GM18517 (cell line): ENCODE results near the gene PRPH2.
"Not testable (repeated sequence)": the region's sequence is repeated elsewhere in the genome, so short reads cannot be mapped to it uniquely, and the experiment has no call there.

Experiments used
- ATAC-seq: cut with Tn5 transposase; IDR thresholded peaks from one replicate; pipeline ENCODE4 v1.9.1; 2021; ENCODE audit warnings: mild to moderate bottlenecking, moderate library complexity; ENCODE audit not compliant: unreplicated experiment

The PRPH2 gene

DNA sequence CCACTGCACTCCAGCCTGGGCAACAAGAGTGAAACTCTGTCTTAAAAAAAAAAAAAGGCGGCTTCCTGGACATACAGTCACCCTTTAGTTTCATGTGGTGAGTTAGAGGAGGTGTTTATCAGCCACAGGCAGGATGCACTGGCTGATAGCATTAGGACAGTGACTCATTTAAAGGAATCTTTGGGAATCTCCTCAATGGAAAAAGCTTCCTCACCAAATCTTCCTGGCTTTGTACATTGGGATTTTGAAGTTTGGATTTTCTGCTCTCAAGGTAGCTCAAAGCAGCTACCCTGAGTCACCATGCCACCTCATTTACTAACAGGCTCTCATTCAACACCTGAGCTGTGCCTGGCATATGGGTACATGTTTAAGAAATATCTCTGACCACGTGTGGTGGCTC lies 20.2 kb downstream of the PRPH2 start:
- ATAC-seq, result no peak

DNA sequence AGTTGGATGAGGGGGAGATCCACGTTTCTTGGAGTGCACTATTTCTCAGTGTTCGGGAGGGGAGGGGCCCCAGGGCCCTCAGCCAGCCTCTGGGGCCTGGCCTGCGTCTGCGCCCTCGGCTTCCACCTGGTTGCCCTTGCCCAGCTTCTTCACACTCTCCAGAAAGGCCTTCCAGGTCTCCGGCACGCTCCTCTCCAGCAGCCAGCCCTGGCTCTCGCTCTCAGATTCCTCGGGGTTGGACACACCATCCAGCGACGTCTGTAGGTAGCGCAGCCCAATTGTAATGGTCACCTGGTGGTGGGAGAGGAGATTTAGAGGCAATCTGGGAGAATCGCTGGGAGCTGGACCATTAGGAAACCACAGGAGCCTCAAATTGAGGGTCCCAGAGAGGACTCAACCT lies 24.2 kb downstream of the PRPH2 start:
- no peak for ATAC-seq

DNA sequence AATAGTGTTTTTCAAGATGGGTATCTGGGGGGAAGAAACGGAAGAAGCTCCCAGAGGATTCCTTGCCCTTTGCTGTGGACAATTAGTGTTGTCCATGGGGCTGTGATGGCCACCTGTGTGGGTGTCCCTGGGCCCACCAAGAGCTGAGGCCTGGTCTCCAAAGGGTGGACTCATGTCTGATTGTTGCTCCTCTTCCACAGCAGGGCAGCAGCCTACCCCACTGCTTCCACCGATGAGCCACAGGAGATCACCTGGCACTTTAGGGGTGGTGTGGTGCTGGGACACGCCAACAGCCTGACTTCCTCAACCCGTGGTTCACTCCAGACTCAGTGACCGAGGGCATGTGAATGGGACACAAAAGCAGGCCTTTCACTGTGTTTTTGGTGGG lies 25.1 kb downstream of the PRPH2 start:
- ATAC-seq, result no peak

DNA sequence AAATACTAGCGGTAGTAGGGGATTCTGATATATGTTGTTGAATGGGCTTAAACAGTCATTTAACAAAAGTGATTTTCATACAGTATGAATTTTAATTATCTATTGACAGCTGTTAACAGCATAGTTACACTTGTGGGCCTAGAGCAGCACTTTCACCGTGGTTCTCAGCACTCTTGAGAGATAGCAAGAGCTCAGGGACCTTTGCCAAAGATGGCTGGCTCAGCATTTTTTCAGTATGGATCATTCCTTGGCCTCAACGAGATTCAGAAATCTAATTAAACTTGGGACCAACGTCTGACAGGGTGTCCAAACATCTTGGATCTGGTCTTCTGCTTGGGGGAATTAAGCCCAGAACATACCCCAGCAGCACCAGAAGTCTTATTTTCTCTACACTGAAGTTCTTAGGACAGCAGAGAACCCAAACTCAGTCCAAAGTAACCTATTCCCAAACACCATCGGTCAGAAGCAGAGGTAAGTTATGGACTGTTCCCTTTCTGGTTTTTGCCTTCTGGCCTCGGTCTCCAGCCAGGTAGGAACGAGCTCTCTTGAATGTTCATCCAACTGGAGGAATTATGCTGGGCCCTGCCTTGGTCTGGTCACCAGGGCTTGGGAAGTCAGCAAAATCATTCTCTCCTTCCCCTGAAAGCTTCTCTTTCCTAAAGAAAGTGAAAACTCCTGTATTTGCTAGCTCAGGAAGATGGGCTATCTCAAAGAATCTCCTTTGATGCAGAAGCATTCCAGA lies 25.7 kb downstream of the PRPH2 start:
- no peak for ATAC-seq

DNA sequence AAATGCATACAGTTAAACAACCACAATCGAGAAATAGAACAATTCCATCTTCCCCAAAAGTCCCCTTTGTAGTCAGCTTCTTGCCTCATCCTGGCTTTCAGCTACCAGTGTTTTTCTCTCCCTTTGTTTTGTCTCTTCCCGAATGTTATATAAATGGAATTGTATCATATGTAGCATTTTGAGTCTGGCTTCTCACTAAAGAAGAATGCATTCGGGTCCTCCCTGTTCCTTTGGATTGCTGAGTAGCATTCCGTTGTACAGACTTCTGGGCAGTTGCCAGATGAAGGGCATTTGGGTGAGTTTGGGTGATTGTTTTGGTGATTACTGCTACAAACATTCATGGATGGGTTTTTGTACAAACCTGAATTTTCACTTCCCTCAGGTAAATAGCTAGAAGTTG lies 27.8 kb downstream of the PRPH2 start:
- ATAC-seq, result no peak

DNA sequence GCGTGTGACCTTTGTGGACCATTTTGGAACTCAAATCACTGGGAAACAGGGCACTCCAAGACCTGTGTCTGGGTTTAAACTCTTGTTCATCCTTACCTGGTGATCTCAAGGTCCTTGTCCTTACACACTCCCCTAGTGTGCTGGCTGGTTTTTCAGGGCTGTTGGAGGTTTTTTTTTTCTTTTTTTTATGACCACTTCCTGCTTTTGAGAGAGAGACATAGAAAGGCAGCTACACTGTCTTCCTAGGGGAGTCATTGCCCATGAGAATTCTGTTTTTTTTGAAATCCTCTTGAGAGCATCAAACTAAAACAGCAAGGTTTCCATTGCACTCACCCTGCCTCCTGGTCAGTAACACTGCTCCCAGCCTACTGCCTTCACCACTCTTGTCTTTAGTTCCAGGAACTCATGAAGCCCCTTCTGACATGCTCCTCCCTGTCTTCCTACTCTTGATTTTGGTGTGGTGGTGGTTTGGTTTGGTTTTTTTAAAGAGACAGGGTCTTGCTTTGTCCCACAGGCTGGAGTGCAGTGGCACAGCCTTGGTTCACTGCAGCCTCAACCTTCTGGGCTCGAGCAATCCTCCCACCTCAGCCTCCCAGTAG lies 28.6 kb downstream of the PRPH2 start:
- ATAC-seq, result no peak

DNA sequence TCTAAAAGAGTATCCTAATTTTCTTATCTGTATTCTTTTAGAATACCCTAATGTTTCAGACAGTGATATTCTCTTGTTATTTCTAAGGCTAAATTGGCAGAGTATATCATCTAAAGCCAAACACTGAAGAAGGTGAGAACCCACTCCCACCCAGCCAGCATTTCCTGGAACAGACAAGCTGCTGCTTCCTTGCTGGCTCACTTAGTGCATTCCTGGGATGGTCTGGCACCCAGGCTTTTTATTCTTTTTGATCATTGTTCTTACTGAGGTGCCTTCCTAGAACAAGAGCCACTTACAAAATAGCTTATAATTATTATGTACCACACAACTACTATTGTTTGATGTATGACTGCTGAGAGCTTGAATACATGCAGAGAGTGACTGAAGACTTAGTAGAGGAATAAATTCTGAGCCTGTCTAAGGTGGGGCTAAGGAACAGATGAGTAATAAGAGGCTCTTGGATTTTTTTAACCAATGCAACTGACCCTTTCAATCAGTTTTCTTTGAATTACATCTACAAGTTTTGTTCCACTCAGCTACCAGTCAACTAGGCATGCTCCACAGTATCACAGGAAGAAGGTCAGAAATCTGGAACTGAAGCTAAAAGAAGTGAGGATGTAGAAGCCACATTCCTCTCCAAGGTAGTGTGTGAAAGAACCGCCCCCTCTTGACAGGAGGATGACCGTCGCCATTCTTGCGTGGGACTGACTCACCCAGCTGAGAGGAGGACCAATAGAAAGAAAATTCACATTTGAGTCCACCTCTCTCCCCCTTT lies 30.1 kb downstream of the PRPH2 start:
- ATAC-seq, result no peak

DNA sequence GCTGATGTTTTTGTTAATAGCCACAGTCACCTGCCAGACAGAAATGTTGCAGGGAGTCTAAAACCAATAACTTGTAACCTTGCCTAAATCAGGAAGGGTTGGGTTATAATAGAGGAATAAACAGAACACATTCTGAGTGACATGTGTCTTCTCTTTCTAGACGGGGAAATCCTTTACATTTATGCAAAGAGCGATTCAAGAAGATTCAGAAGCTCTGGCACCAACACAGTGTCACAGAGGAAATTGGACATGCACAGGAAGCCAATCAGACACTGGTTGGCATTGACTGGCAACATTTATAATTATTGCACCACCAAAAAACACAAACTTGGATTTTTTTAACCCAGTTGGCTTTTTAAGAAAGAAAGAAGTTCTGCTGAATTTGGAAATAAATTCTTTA lies 31.5 kb downstream of the PRPH2 start:
- no peak for ATAC-seq

DNA sequence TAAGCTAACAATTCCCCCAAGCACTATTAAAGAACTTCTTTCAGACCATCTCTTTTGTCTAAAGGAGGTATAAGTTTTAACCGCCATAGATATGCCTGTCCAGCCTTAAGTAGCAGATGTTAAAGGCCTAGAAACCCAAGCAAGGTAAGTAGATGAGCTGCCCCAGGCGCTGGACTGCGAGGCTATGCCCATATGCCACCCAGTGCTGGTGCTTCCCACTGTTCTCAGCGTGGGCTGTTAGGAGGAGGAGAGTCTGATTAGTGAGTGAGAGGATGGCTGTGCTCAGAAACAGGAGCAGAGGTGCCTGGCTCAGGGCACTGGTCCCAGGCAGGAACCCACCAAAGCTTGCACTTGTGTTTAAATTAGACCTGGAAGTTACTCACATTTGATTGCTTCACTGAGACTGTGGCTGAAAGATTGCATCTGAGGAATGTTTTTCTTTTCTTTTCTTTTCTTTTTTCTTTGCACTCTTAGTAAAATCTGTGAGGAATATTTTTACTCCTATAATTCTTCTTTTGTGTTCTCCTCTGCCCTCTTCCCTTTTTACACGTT lies 32.2 kb downstream of the PRPH2 start:
- ATAC-seq, result no peak

DNA sequence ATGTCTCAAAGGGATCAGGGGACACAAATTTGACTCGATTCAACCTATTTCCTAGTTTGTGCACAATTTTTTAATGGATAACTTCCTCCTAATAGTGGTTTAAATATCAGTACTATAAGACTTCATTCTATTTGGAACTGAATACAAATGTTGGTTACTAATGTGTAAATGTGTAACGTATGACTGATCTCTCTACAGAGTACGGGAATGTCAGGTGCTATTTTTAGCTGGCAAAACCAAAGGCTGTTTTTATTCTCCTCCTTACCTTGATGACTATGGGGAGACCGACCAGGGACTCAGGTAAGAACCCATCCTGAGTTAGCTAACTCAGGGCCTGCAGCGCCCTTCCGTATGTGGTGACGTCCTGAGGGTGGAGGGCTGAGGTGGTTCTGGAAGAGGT lies 33.0 kb downstream of the PRPH2 start:
- ATAC-seq, result no peak

DNA sequence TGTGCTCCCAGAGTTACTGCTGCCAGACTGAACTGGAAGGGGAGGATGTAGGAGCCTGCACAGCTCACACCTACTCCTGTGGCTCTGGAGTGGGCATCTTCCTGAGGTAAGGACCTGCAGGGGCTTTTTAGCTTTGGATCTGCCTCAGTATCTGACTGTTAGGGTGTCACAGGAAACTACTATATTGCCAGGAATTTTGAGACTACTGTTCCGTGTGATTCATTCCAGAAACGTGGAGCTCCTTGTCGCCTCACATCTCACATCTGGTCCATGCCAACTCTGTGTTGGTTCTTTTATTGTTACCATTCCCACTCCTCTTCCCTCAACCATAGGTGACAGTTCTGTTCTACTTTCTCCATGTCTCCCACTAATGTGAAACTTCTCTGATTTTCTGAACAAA lies 34.1 kb downstream of the PRPH2 start:
- no peak for ATAC-seq

DNA sequence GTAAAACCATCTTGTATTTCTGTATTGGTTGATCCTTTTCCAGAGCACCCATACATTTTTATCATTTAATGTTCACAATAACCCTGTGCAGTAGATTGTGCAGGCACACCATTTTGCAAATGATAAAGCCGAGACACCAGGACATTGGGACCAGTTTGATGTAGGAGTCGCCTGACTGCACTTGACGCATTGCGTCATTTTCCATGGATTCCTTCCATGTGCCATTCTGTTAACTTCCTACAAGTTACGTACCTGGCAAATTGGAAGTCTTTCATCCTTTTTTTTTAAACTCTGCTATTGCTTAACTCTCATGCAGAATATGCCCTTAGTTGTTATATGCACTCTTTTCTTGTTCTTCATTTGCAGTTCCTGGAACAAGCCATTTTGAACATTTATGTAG lies 43.0 kb downstream of the PRPH2 start:
- ATAC-seq, result no peak

DNA sequence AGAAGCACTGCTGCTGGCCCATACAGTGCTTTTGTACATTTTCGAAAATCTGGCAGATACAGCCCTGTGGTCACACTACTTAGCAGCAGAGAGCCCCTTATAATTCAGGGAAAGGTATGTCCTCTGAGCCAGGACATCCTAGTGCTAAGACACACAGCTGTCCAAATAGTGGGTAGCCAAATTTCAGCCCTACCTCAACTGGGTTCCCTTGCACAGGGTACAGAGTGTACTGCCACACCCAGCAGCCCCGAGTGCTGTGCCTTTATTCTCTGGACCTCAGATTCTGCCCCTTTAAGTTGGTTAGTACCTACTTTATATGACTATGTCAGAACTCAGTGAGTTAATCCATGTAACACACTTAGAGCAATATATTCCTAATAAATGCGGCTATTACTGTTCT lies 47.6 kb downstream of the PRPH2 start:
- no peak for ATAC-seq

DNA sequence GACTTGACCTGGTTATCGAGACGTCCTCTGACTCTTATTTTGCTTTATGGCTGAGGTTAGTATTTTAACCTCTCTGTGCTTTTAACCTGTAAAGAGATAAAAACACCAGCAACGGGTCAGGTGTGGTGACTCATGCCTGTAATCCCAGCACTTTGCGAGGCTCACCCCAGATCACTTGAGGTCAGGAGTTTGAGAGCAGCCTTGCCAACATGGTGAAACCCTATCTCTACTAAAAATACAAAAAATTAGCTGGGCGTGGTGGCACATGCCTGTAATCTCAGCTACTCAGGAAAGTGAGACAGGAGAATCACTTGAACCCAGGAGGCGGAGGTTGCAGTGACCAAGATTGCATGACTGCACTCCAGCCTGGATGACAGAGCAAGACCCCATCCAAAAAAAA lies 48.0 kb downstream of the PRPH2 start:
- ATAC-seq, result not testable (repeated sequence)

DNA sequence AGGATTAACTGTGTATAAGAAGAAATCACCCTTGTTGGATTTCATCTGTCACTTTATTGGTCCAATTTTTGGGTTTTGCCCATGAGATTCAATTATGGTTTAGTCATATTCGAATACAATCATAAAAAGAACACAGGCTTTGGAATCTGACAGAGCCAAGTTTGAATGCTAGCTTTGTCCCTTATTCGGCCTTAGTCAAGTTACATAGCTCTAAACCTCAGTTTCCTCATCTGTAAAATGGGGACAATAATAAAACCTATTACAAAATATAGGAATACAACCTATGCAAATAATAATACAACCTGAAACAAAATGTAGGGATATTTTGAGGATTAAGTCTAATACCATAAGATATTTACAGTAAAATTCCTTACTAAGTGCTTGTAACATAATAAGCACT lies 57.7 kb downstream of the PRPH2 start:
- no peak for ATAC-seq

DNA sequence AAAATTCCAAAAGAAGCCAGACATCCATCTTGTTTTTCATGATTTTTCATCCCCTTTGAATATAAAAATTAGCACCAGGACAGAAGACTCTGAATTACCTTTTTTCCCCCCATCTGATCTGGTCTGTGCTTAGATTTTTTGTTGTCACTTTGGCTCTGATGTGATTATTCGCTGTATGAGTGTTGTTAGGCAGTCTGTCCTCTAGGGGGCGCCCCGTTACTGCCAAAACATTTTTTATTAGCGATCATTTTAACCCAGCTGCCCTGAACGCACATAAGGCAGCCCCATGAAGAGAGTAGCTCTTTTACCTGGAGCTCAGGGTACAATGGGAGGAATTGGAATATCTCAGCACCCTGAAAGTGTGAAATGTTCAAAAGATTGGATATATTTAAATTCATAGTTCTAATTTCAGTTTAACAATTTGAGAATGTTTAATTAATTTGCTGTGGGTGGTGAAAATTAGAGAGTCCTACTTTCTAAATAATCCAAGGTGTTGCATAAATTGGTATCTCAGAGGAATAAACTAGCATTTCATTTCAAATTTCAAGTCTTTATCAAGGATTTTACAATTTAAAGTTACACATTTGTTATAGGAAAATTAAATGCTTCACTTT lies 60.8 kb downstream of the PRPH2 start:
- no peak for ATAC-seq

DNA sequence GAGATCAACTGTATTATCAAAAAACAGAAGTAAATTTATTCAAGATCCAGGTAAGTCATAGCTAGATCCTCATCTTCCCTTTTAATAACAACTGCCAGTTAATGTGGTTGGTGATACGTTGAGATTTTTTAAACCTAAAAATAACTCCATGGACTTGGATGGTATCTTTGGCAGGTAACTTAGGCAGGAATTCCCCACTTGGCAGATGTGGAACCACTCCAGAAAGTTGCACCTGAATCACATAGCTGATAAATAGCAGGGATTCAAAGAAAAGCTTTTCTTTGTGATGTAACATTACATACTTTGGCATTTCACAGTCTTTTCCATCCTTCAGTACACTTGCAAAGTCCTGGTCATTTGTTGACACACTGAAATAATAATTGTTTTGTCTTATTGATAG lies 62.6 kb downstream of the PRPH2 start:
- ATAC-seq, result no peak

DNA sequence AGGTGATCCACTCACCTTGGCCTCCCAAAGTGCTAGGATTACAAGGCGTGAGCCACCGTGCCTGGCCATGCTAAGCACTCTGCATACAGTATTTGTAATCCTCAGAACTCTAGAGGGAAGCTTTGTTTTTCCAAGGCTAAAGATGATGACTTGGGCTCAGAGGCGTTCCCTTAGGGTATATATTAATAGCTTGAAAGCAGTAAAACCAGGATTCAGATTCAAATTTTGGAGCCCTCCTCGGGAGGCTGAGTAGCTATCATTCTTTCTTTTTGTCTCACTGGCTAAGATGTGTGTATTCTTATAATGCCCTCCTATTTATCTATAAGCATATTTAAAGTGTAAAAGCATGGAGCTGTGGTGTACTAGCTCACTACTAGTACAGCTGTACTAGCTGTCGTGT lies 68.5 kb downstream of the PRPH2 start:
- ATAC-seq, result no peak

DNA sequence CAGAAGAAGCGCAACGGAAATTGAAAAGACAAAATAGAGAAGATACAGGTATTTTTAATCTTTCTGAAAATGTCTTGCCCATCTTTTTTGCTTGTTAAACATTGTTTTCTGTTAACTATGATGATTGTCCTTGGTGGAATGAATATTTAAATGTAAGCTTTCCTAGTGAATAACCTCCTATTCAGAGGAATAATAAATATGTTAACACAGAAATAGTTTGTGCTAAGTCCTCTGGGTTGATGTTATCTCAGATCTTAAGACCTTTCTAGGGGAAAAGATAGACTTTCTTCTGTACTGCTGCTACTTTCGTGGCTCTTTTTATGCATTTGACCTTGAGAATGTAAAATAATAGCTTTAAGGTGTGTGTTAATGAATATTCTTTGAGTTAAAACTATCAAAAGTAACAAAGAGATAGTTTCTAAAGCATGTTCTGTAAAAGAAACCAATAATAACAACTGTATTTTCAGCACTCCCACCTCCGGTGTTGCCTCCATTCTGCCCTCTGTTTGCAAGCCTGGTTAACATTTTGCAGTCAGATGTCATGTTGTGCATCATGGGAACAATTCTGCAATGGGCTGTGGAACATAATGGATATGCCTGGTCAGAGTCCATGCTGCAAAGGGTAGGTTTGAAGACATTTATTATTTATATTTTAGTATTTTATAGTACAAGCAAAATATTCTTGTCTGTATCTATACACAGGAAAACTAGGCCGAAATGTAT lies 70.2 kb downstream of the PRPH2 start:
- ATAC-seq, result no peak
